ENCODE results near the gene FBXL7.

DNA sequence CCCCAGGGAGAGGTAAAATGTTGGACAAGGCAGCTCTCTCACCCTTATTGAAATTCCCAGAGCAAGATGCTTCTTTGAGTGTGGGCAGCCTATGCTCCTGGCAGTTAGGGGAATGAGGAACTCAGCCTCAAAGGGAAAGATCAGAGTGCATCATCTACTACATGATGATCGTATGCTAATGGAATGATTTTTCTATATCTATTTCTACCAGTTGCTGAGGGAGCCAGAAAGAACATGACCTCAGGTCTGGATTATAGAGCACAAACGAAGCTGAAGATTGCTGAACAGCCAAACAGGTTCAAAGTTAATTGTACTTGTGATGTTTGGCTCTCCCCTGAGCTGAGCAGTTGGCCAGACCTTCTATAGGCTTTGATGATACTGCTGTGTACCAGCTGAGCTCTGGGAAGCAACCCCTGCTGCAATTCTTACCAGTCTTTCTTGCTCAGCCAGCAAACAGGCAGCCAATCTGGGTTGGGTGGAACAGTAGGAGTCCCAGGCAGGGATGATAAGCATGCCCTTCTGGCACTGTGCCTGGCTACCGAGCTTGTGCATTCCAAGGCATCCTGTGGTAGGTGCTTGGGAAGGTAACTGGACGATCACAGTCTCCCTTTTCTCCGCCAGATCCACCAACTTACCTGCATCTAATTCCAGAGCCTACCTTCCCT, 10.3 kb upstream of the FBXL7 start:
- TF ChIP-seq CEBPB (IDR thresholded peaks at IDR 0.05) (no peak), FOXM1 (IDR thresholded peaks at IDR 0.05; ENCODE audit: borderline replicate concordance, low read depth) (no peak), YY1 (IDR thresholded peaks at IDR 0.05; ENCODE audit: low read depth) (no peak), TAF1 (IDR thresholded peaks at IDR 0.05; ENCODE audit: low read depth) (no peak), TEAD4 (IDR thresholded peaks at IDR 0.05) (no peak), ZBTB7A (IDR thresholded peaks at IDR 0.05; ENCODE audit: low read depth) (no peak), TCF12 (IDR thresholded peaks at IDR 0.05; ENCODE audit: low read depth) (no peak), CREB1 (IDR thresholded peaks at IDR 0.05; ENCODE audit: low read depth) (no peak), EP300 (IDR thresholded peaks at IDR 0.05; ENCODE audit: borderline replicate concordance) (no peak), RAD21 (IDR thresholded peaks at IDR 0.05; ENCODE audit: low read depth) (no peak), NFIC (IDR thresholded peaks at IDR 0.05) (no peak)
- TF ChIP-seq, protein P1, sequence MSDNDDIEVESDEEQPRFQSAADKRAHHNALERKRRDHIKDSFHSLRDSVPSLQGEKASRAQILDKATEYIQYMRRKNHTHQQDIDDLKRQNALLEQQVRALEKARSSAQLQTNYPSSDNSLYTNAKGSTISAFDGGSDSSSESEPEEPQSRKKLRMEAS (IDR thresholded peaks at IDR 0.05): no peak
- TF ChIP-seq, protein P2, sequence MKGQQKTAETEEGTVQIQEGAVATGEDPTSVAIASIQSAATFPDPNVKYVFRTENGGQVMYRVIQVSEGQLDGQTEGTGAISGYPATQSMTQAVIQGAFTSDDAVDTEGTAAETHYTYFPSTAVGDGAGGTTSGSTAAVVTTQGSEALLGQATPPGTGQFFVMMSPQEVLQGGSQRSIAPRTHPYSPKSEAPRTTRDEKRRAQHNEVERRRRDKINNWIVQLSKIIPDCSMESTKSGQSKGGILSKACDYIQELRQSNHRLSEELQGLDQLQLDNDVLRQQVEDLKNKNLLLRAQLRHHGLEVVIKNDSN (IDR thresholded peaks at IDR 0.05): no peak
- TF ChIP-seq, protein P3, sequence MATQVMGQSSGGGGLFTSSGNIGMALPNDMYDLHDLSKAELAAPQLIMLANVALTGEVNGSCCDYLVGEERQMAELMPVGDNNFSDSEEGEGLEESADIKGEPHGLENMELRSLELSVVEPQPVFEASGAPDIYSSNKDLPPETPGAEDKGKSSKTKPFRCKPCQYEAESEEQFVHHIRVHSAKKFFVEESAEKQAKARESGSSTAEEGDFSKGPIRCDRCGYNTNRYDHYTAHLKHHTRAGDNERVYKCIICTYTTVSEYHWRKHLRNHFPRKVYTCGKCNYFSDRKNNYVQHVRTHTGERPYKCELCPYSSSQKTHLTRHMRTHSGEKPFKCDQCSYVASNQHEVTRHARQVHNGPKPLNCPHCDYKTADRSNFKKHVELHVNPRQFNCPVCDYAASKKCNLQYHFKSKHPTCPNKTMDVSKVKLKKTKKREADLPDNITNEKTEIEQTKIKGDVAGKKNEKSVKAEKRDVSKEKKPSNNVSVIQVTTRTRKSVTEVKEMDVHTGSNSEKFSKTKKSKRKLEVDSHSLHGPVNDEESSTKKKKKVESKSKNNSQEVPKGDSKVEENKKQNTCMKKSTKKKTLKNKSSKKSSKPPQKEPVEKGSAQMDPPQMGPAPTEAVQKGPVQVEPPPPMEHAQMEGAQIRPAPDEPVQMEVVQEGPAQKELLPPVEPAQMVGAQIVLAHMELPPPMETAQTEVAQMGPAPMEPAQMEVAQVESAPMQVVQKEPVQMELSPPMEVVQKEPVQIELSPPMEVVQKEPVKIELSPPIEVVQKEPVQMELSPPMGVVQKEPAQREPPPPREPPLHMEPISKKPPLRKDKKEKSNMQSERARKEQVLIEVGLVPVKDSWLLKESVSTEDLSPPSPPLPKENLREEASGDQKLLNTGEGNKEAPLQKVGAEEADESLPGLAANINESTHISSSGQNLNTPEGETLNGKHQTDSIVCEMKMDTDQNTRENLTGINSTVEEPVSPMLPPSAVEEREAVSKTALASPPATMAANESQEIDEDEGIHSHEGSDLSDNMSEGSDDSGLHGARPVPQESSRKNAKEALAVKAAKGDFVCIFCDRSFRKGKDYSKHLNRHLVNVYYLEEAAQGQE (IDR thresholded peaks at IDR 0.05; ENCODE audit: low read depth): no peak

Data from Ishikawa (cell line).